Measurements from ENCODE around the gene ZNF423.

- TF ChIP-seq POLR2A (IDR thresholded peaks at IDR 0.05): no peak
- no peak for TF ChIP-seq CTCF (IDR thresholded peaks at IDR 0.05)
These were observed 68.9 kb downstream of the ZNF423 start for GRCh38 chr16:49786926-49787557.

Data from lower leg skin (tissue), 3 donors.